ENCODE measurements around the gene LGMN.

Gene LGMN

GRCh38 chr14:92709340-92710000 is 39.0 kb downstream of the LGMN start:
- H4K91ac ChIP-seq (ENCODE audit: low read depth, low read length), result peak overlapping the region; percentile 89
- peak overlapping the region; percentile 72 for H4K8ac ChIP-seq (ENCODE audit: low read depth, low read length)
- H2BK12ac ChIP-seq (ENCODE audit: low read length), result peak overlapping the region; percentile 93
- peaks cover 3% of the 10 kb centered on the region for H3K79me2 ChIP-seq (ENCODE audit: control insufficient read depth, insufficient read depth, low read length, poor library complexity)
- H3K4me2 ChIP-seq (ENCODE audit: low read length), result no peak overlapping the region
- peak overlapping the region; percentile 35 for H3K4ac ChIP-seq (ENCODE audit: low read depth, low read length)
- H3K36me3 ChIP-seq (ENCODE audit: control insufficient read depth in 1 of 2, insufficient read depth in 2 of 2, low read length in 2 of 2), result peaks cover 54 to 68% of the 10 kb centered on the region in 2 experiments
- WGBS (ENCODE audit: extremely low coverage, insufficient coverage, insufficient read length), result no CpG with 5 or more reads among the region's 13 CpGs
- peaks cover 6 to 7% of the 10 kb centered on the region in 2 experiments for H3K4me1 ChIP-seq (ENCODE audit: control insufficient read depth in 1 of 2, insufficient read depth in 2 of 2, low read length in 2 of 2)
- peak overlapping the region; percentile 65 for H3K27ac ChIP-seq (ENCODE audit: low read depth, low read length)
- DNase-seq, result no peak
- no peak overlapping the region for H3K4me3 ChIP-seq (ENCODE audit: low read depth, low read length)
- H4K12ac ChIP-seq (ENCODE audit: low read depth, low read length), result peak overlapping the region; percentile 43
- no peaks in the 10 kb centered on the region for H3K9me3 ChIP-seq (ENCODE audit: insufficient read depth, low read depth, low read length)
- peak overlapping the region; percentile 88 for H3K18ac ChIP-seq (ENCODE audit: low read length)
- H2AFZ ChIP-seq (ENCODE audit: insufficient read depth, low read length, poor library complexity), result peak overlapping the region; percentile 64
- H3K23ac ChIP-seq (ENCODE audit: low read length), result no peak overlapping the region
- peak overlapping the region; percentile 81 for H2BK5ac ChIP-seq (ENCODE audit: low read depth, low read length, poor library complexity)
- peak overlapping the region; percentile 98 for H2AK5ac ChIP-seq (ENCODE audit: low read length)
- peaks cover 4% of the 10 kb centered on the region for H3K79me1 ChIP-seq (ENCODE audit: low read length)
- peak overlapping the region; percentile 87 for H3K14ac ChIP-seq (ENCODE audit: low read length)
- H3K9ac ChIP-seq (ENCODE audit: low read length), result no peak overlapping the region
- no peaks in the 10 kb centered on the region for H3K27me3 ChIP-seq (ENCODE audit: insufficient read depth, low read length)
- peak overlapping the region; percentile 84 for H2BK120ac ChIP-seq (ENCODE audit: insufficient read depth, low read length, poor library complexity)

DNA sequence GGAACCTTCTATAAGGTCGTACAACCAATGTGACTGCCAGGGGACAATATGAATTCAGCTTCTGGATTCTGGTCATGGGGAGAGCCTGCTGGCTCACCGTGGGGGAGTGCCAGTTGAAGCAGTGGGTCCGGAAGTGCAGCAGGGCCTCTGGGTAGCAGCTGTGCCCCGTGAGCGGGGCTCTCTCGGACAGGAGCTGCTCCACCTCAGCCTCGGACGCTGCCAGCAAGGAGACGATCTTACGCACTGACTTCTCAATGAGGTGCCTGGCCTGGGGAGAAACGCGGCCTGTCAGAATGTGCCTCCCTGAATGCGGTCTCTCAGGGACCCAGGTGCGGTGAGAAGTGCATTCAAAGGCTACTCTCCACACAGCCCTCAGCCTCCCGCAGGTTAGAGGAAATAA is 42.0 kb downstream of the LGMN start:
- H3K36me3 ChIP-seq (ENCODE audit: control insufficient read depth in 1 of 2, insufficient read depth in 2 of 2, low read length in 2 of 2), result peaks cover 52 to 59% of the 10 kb centered on the region in 2 experiments
- no peak overlapping the region for H2AK5ac ChIP-seq (ENCODE audit: low read length)
- H3K4ac ChIP-seq (ENCODE audit: low read depth, low read length), result no peak overlapping the region
- H3K9ac ChIP-seq (ENCODE audit: low read length), result no peak overlapping the region
- H3K23ac ChIP-seq (ENCODE audit: low read length), result no peak overlapping the region
- H3K4me1 ChIP-seq (ENCODE audit: control insufficient read depth in 1 of 2, insufficient read depth in 2 of 2, low read length in 2 of 2), result peaks cover 6 to 7% of the 10 kb centered on the region in 2 experiments
- no peak overlapping the region for H2AFZ ChIP-seq (ENCODE audit: insufficient read depth, low read length, poor library complexity)
- WGBS (ENCODE audit: extremely low coverage, insufficient coverage, insufficient read length), result no CpG with 5 or more reads among the region's 15 CpGs
- H4K12ac ChIP-seq (ENCODE audit: low read depth, low read length), result no peak overlapping the region
- H3K9me3 ChIP-seq (ENCODE audit: insufficient read depth, low read depth, low read length), result peaks cover 2% of the 10 kb centered on the region
- no peak overlapping the region for H3K14ac ChIP-seq (ENCODE audit: low read length)
- no peak overlapping the region for H4K8ac ChIP-seq (ENCODE audit: low read depth, low read length)
- no peak overlapping the region for H2BK120ac ChIP-seq (ENCODE audit: insufficient read depth, low read length, poor library complexity)
- H2BK5ac ChIP-seq (ENCODE audit: low read depth, low read length, poor library complexity), result no peak overlapping the region
- DNase-seq, result no peak
- H3K79me1 ChIP-seq (ENCODE audit: low read length), result peaks cover 4% of the 10 kb centered on the region
- H3K79me2 ChIP-seq (ENCODE audit: control insufficient read depth, insufficient read depth, low read length, poor library complexity), result peaks cover 3% of the 10 kb centered on the region
- no peak overlapping the region for H3K27ac ChIP-seq (ENCODE audit: low read depth, low read length)
- no peak overlapping the region for H3K18ac ChIP-seq (ENCODE audit: low read length)
- no peak overlapping the region for H3K4me2 ChIP-seq (ENCODE audit: low read length)
- no peak overlapping the region for H2BK12ac ChIP-seq (ENCODE audit: low read length)
- no peak overlapping the region for H3K4me3 ChIP-seq (ENCODE audit: low read depth, low read length)
- no peaks in the 10 kb centered on the region for H3K27me3 ChIP-seq (ENCODE audit: insufficient read depth, low read length)
- no peak overlapping the region for H4K91ac ChIP-seq (ENCODE audit: low read depth, low read length)

DNA sequence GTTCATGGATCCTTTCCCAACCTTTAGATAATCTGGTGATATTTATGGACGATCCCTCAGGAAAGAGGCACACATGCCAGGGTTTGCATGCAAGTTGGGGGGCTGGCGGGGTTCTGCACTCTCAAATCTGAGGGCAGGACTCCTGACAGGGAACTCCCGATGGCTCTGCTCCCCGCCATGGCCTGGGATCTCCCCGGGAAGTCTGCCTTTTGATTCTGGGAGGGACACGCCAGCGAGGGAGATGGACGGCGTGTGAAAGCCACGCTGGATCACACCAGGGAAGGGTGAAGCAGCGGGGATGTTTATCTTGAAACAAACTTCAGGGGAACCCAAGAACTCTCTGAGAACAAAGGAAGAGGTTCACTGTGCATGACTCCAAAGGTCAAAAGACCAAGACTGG is 43.6 kb downstream of the LGMN start:
- H3K4me2 ChIP-seq (ENCODE audit: low read length), result no peak overlapping the region
- no peak overlapping the region for H3K4me3 ChIP-seq (ENCODE audit: low read depth, low read length)
- no peak overlapping the region for H3K23ac ChIP-seq (ENCODE audit: low read length)
- no peak overlapping the region for H3K18ac ChIP-seq (ENCODE audit: low read length)
- H3K27ac ChIP-seq (ENCODE audit: low read depth, low read length), result no peak overlapping the region
- no peak overlapping the region for H2BK120ac ChIP-seq (ENCODE audit: insufficient read depth, low read length, poor library complexity)
- no peak overlapping the region for H4K12ac ChIP-seq (ENCODE audit: low read depth, low read length)
- no peak overlapping the region for H3K4ac ChIP-seq (ENCODE audit: low read depth, low read length)
- H2AK5ac ChIP-seq (ENCODE audit: low read length), result no peak overlapping the region
- no peak for DNase-seq
- H3K14ac ChIP-seq (ENCODE audit: low read length), result no peak overlapping the region
- no peak overlapping the region for H2BK12ac ChIP-seq (ENCODE audit: low read length)
- no peak overlapping the region for H2BK5ac ChIP-seq (ENCODE audit: low read depth, low read length, poor library complexity)
- no peak overlapping the region for H2AFZ ChIP-seq (ENCODE audit: insufficient read depth, low read length, poor library complexity)
- H3K36me3 ChIP-seq (ENCODE audit: control insufficient read depth in 1 of 2, insufficient read depth in 2 of 2, low read length in 2 of 2), result peaks cover 38 to 45% of the 10 kb centered on the region in 2 experiments
- H3K9ac ChIP-seq (ENCODE audit: low read length), result no peak overlapping the region
- peaks cover 4% of the 10 kb centered on the region for H3K79me1 ChIP-seq (ENCODE audit: low read length)
- no peak overlapping the region for H4K91ac ChIP-seq (ENCODE audit: low read depth, low read length)
- H4K8ac ChIP-seq (ENCODE audit: low read depth, low read length), result no peak overlapping the region
- H3K27me3 ChIP-seq (ENCODE audit: insufficient read depth, low read length), result no peaks in the 10 kb centered on the region
- peaks cover 2% of the 10 kb centered on the region for H3K9me3 ChIP-seq (ENCODE audit: insufficient read depth, low read depth, low read length)
- H3K79me2 ChIP-seq (ENCODE audit: control insufficient read depth, insufficient read depth, low read length, poor library complexity), result peaks cover 3% of the 10 kb centered on the region
- no CpG with 5 or more reads among the region's 11 CpGs for WGBS (ENCODE audit: extremely low coverage, insufficient coverage, insufficient read length)
- peaks cover 5 to 6% of the 10 kb centered on the region in 2 experiments for H3K4me1 ChIP-seq (ENCODE audit: control insufficient read depth in 1 of 2, insufficient read depth in 2 of 2, low read length in 2 of 2)

DNA sequence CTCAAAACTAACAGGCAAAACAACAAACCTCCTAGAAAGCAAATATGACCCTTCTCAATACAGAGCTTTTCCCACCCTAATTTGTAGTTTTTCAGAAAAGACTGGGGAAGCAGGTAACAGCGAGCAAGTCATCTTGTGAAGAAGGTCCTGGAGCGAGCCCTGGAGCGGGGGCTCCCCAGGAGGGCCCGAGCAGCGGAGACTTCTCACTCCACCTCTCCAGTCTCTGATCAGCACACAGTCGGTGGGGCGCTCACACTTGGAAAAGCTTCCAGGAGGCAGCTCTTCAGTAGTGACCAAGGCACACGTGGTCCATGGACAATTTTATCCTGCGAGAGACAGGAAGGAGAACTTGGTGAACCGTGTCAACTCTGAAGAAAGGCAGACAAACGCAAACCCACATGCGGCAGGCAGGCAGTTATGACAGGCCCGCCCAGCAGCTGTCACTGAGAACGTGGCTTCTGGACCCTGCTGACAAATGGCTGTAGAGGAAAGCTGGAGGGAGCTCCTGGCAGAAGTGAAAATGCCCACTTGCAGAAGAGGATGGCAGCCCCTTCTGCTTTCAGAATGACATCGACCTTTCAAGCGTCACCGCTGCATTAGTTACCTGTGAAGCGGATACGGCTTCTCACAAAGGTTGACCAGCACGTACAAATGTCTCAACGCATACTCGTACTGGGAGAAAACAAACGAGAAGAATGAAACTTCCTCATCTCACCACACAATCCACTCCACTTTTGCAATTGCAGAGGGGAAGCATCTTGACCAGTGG is 44.2 kb downstream of the LGMN start:
- H3K4me3 ChIP-seq (ENCODE audit: low read depth, low read length), result no peak overlapping the region
- no peak overlapping the region for H2BK5ac ChIP-seq (ENCODE audit: low read depth, low read length, poor library complexity)
- H3K79me2 ChIP-seq (ENCODE audit: control insufficient read depth, insufficient read depth, low read length, poor library complexity), result no peaks in the 10 kb centered on the region
- no peak overlapping the region for H2BK120ac ChIP-seq (ENCODE audit: insufficient read depth, low read length, poor library complexity)
- H3K27ac ChIP-seq (ENCODE audit: low read depth, low read length), result no peak overlapping the region
- H3K14ac ChIP-seq (ENCODE audit: low read length), result no peak overlapping the region
- peaks cover under 1% of the 10 kb centered on the region for H3K79me1 ChIP-seq (ENCODE audit: low read length)
- WGBS (ENCODE audit: extremely low coverage, insufficient coverage, insufficient read length), result no CpG with 5 or more reads among the region's 23 CpGs
- H4K12ac ChIP-seq (ENCODE audit: low read depth, low read length), result no peak overlapping the region
- peaks cover 2% of the 10 kb centered on the region for H3K9me3 ChIP-seq (ENCODE audit: insufficient read depth, low read depth, low read length)
- peaks cover under 1 to 2% of the 10 kb centered on the region in 2 experiments for H3K4me1 ChIP-seq (ENCODE audit: control insufficient read depth in 1 of 2, insufficient read depth in 2 of 2, low read length in 2 of 2)
- peak; percentile 20 to 23 for DNase-seq
- no peak overlapping the region for H3K4me2 ChIP-seq (ENCODE audit: low read length)
- no peak overlapping the region for H3K23ac ChIP-seq (ENCODE audit: low read length)
- H3K4ac ChIP-seq (ENCODE audit: low read depth, low read length), result no peak overlapping the region
- no peak overlapping the region for H3K18ac ChIP-seq (ENCODE audit: low read length)
- no peaks in the 10 kb centered on the region for H3K27me3 ChIP-seq (ENCODE audit: insufficient read depth, low read length)
- H3K9ac ChIP-seq (ENCODE audit: low read length), result no peak overlapping the region
- H2AFZ ChIP-seq (ENCODE audit: insufficient read depth, low read length, poor library complexity), result no peak overlapping the region
- H3K36me3 ChIP-seq (ENCODE audit: control insufficient read depth in 1 of 2, insufficient read depth in 2 of 2, low read length in 2 of 2), result peaks cover 32 to 39% of the 10 kb centered on the region in 2 experiments
- no peak overlapping the region for H4K8ac ChIP-seq (ENCODE audit: low read depth, low read length)
- H4K91ac ChIP-seq (ENCODE audit: low read depth, low read length), result no peak overlapping the region
- no peak overlapping the region for H2AK5ac ChIP-seq (ENCODE audit: low read length)
- no peak overlapping the region for H2BK12ac ChIP-seq (ENCODE audit: low read length)
